Measurements from ENCODE around the gene RNF212B. TPM values are rescaled to one million over a fixed set of nuclear protein-coding genes. Genes with fewer than 3 reads are reported as not detected.
A peak's percentile ranks its signal among the peaks of the same experiment; 100 is the strongest.

RNF212B gene
- total and polyA plus RNA-seq, 2 of the 13 experiments (the other 11 are each of a cell fraction or from before 2014, with no cell fraction given), result 0.05 TPM; not detected in 1

DNA sequence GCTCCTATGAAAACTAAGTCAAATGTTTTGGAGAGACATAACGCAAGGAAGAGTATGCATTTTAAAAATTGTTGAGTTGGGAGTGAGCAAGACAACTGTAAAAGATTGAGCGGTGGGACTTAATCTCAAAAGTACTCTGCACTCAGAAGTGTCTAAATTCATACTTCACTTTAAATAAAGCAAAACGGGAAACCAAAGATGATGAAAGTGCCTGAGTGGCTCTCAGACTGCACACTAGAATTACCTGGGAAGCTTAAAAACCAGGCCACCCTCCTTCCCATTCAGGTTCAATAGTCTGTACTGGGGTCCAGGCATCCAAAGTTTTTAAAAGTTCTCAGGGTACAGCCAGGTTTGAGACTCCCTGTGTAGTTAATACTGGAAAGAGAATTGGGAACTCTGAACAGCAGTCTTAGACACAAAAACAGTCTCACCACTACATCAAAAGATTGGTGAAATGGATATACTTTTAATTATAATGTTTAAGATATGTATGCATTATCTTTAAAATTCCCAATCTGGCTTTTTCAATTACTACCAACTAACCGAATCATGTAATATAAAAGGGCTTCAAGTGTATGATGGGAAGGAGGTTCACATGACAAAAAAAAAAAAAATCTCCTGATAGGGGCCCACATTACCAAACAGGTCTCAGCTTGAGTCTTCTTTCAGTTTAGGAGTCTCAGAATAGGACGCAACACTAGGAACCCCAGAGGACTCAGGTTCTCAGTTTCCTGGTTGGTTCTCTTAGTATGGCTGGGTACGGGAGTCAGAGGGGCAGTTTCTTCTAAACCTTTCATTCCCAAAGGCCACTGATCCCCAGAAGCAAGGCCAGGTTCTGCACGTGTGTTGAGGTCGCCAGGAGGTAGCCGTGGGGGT, 47.2 kb downstream of the RNF212B start (continued):
- TF ChIP-seq, protein P1, sequence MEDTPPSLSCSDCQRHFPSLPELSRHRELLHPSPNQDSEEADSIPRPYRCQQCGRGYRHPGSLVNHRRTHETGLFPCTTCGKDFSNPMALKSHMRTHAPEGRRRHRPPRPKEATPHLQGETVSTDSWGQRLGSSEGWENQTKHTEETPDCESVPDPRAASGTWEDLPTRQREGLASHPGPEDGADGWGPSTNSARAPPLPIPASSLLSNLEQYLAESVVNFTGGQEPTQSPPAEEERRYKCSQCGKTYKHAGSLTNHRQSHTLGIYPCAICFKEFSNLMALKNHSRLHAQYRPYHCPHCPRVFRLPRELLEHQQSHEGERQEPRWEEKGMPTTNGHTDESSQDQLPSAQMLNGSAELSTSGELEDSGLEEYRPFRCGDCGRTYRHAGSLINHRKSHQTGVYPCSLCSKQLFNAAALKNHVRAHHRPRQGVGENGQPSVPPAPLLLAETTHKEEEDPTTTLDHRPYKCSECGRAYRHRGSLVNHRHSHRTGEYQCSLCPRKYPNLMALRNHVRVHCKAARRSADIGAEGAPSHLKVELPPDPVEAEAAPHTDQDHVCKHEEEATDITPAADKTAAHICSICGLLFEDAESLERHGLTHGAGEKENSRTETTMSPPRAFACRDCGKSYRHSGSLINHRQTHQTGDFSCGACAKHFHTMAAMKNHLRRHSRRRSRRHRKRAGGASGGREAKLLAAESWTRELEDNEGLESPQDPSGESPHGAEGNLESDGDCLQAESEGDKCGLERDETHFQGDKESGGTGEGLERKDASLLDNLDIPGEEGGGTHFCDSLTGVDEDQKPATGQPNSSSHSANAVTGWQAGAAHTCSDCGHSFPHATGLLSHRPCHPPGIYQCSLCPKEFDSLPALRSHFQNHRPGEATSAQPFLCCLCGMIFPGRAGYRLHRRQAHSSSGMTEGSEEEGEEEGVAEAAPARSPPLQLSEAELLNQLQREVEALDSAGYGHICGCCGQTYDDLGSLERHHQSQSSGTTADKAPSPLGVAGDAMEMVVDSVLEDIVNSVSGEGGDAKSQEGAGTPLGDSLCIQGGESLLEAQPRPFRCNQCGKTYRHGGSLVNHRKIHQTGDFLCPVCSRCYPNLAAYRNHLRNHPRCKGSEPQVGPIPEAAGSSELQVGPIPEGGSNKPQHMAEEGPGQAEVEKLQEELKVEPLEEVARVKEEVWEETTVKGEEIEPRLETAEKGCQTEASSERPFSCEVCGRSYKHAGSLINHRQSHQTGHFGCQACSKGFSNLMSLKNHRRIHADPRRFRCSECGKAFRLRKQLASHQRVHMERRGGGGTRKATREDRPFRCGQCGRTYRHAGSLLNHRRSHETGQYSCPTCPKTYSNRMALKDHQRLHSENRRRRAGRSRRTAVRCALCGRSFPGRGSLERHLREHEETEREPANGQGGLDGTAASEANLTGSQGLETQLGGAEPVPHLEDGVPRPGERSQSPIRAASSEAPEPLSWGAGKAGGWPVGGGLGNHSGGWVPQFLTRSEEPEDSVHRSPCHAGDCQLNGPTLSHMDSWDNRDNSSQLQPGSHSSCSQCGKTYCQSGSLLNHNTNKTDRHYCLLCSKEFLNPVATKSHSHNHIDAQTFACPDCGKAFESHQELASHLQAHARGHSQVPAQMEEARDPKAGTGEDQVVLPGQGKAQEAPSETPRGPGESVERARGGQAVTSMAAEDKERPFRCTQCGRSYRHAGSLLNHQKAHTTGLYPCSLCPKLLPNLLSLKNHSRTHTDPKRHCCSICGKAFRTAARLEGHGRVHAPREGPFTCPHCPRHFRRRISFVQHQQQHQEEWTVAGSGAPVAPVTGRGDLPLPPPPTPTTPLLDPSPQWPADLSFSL (CRISPR knock-in tag; IDR thresholded peaks at IDR 0.05), result no peak
- TF ChIP-seq ZNF839 (CRISPR knock-in tag; IDR thresholded peaks at IDR 0.05; ENCODE audit: borderline replicate concordance) (no peak), RARA (CRISPR knock-in tag; IDR thresholded peaks at IDR 0.05) (peak; percentile 59), ZNF672 (CRISPR knock-in tag; IDR thresholded peaks at IDR 0.05) (no peak), SAFB2 (CRISPR knock-in tag; IDR thresholded peaks at IDR 0.05; ENCODE audit: borderline replicate concordance, low read depth) (no peak), FOXP1 (IDR thresholded peaks at IDR 0.05) (no peak), FOXP1 (CRISPR knock-in tag; IDR thresholded peaks at IDR 0.05) (no peak), RAD21 (CRISPR knock-in tag; IDR thresholded peaks at IDR 0.05) (0 out of 2 replicates have a peak, but pooled peaks have one; percentile 9), MYC (CRISPR knock-in tag; IDR thresholded peaks at IDR 0.05; ENCODE audit: borderline replicate concordance) (no peak), GPN1 (CRISPR knock-in tag; IDR thresholded peaks at IDR 0.05; ENCODE audit: borderline replicate concordance) (no peak)
- TF ChIP-seq, protein P2, sequence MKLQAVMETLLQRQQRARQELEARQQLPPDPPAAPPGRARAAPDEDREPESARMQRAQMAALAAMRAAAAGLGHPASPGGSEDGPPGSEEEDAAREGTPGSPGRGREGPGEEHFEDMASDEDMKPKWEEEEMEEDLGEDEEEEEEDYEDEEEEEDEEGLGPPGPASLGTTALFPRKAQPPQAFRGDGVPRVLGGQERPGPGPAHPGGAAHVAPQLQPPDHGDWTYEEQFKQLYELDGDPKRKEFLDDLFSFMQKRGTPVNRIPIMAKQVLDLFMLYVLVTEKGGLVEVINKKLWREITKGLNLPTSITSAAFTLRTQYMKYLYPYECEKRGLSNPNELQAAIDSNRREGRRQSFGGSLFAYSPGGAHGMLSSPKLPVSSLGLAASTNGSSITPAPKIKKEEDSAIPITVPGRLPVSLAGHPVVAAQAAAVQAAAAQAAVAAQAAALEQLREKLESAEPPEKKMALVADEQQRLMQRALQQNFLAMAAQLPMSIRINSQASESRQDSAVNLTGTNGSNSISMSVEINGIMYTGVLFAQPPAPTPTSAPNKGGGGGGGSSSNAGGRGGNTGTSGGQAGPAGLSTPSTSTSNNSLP (IDR thresholded peaks at IDR 0.05; ENCODE audit: low read depth, low read length), result no peak
- TF ChIP-seq, protein P3, sequence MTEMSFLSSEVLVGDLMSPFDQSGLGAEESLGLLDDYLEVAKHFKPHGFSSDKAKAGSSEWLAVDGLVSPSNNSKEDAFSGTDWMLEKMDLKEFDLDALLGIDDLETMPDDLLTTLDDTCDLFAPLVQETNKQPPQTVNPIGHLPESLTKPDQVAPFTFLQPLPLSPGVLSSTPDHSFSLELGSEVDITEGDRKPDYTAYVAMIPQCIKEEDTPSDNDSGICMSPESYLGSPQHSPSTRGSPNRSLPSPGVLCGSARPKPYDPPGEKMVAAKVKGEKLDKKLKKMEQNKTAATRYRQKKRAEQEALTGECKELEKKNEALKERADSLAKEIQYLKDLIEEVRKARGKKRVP (CRISPR knock-in tag; IDR thresholded peaks at IDR 0.05), result no peak
- TF ChIP-seq, protein P4, sequence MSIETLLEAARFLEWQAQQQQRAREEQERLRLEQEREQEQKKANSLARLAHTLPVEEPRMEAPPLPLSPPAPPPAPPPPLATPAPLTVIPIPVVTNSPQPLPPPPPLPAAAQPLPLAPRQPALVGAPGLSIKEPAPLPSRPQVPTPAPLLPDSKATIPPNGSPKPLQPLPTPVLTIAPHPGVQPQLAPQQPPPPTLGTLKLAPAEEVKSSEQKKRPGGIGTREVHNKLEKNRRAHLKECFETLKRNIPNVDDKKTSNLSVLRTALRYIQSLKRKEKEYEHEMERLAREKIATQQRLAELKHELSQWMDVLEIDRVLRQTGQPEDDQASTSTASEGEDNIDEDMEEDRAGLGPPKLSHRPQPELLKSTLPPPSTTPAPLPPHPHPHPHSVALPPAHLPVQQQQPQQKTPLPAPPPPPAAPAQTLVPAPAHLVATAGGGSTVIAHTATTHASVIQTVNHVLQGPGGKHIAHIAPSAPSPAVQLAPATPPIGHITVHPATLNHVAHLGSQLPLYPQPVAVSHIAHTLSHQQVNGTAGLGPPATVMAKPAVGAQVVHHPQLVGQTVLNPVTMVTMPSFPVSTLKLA (IDR thresholded peaks at IDR 0.05), result no peak
- TF ChIP-seq, protein P5, sequence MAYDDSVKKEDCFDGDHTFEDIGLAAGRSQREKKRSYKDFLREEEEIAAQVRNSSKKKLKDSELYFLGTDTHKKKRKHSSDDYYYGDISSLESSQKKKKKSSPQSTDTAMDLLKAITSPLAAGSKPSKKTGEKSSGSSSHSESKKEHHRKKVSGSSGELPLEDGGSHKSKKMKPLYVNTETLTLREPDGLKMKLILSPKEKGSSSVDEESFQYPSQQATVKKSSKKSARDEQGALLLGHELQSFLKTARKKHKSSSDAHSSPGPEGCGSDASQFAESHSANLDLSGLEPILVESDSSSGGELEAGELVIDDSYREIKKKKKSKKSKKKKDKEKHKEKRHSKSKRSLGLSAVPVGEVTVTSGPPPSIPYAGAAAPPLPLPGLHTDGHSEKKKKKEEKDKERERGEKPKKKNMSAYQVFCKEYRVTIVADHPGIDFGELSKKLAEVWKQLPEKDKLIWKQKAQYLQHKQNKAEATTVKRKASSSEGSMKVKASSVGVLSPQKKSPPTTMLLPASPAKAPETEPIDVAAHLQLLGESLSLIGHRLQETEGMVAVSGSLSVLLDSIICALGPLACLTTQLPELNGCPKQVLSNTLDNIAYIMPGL (CRISPR knock-in tag; IDR thresholded peaks at IDR 0.05; ENCODE audit: borderline replicate concordance in 1 of 2, low read depth in 1 of 2), result no peak

Measured in HepG2 (cell line).